ENCODE results near the gene UST. TPM values are rescaled to one million over a fixed set of nuclear protein-coding genes. Genes with fewer than 3 reads are reported as not detected.
"Not testable (repeated sequence)": the region's sequence is repeated elsewhere in the genome, so short reads cannot be mapped to it uniquely, and the experiment has no call there.

The UST gene
- total RNA-seq, 1 donor: 13.0 TPM

GRCh38 chr6:148873868-148874267 is 127.0 kb downstream of the UST start:
- DNase-seq (ENCODE audit: low read depth): no peak
- TF ChIP-seq CTCF (IDR thresholded peaks at IDR 0.05; ENCODE audit: insufficient read depth, low read depth, low read length): no peak
- no peak overlapping the region for H3K4me3 ChIP-seq (ENCODE audit: low read depth, low read length)

GRCh38 chr6:148874698-148875293 is 128.0 kb downstream of the UST start:
- no peak overlapping the region for H3K4me3 ChIP-seq (ENCODE audit: low read depth, low read length)
- DNase-seq (ENCODE audit: low read depth): no peak
- TF ChIP-seq CTCF (IDR thresholded peaks at IDR 0.05; ENCODE audit: insufficient read depth, low read depth, low read length): no peak

DNA sequence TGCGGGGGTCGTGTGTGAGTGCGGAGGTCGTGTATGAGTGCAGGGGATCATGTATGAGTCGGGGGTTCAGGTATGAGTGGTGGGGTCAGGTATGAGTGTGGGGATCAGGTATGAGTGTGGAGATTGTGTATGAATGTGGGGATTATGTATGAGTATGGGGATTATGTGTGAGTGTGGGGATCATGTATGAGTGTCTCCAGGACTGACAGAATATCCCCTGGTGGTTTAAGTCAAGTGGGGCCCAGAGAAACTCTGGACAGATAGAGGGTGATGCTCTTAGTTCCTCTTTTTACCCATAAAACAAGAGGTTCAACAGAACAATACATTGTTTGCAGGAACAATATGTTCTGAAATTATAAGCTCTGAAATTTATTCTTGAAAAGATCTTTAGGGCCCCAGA is 131.9 kb downstream of the UST start:
- DNase-seq (ENCODE audit: low read depth): no peak
- no peak for TF ChIP-seq CTCF (IDR thresholded peaks at IDR 0.05; ENCODE audit: insufficient read depth, low read depth, low read length)
- no peak overlapping the region for H3K4me3 ChIP-seq (ENCODE audit: low read depth, low read length)

- H3K4me3 ChIP-seq (ENCODE audit: low read depth, low read length); DNase-seq (ENCODE audit: low read depth): not testable (repeated sequence)
These were observed 133.9 kb downstream of the UST start for GRCh38 chr6:148880742-148881141.

DNA sequence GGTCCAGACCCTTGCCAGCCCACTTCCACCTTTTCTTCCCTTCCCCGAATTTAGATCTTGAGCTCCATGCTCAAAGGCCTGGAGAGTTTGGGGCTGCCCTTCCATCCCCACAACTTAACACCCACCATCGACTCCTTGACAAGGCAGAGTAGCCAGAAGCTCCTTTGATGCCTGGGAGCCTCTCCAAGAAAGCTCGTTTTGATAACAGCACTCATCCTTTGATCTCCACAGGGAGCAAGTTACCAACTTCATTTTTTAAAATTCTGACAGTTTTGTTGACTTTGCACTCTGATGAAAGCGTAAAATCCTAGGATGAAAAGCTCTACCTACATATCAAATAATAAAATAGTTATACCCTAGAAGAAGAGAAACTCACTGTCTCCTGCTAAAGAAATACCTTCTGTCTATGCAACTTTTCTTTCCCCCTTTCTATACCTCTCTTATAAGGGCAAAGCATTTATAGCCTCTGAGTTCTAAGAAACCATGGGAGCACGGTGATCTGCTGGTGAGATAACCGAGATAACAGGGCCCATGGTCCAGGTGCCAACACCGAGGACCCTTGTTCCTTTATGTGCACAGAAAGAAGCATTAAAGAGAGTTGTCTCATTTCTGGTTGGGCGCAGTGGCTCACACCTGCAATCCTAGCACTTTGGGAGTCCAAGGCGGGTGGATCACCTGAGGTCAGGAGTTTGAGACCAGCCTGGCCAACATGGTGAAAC is 134.9 kb downstream of the UST start:
- no peak for DNase-seq (ENCODE audit: low read depth)
- TF ChIP-seq CTCF (IDR thresholded peaks at IDR 0.05; ENCODE audit: insufficient read depth, low read depth, low read length): no peak
- no peak overlapping the region for H3K4me3 ChIP-seq (ENCODE audit: low read depth, low read length)

DNA sequence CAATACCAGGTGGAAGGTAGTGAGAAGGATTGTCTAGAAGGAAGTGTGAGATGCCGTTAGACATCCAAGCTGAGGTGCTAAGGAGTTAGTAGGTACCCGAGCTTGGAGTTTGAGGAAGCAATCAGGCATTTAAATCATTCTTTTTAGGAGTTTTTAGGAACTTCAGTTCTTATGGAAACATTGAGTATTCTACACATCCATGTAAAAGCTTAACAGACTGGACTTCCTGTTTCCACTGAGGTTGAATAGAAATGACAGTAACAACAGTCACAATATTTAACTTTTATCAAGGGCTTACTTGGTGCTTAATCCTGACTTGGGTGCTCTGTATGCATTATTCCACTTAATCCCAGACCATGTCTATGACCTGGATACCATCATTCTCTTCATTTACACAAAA is 136.4 kb downstream of the UST start:
- TF ChIP-seq CTCF (IDR thresholded peaks at IDR 0.05; ENCODE audit: insufficient read depth, low read depth, low read length): no peak
- H3K4me3 ChIP-seq (ENCODE audit: low read depth, low read length): no peak overlapping the region
- DNase-seq (ENCODE audit: low read depth): no peak

- TF ChIP-seq CTCF (IDR thresholded peaks at IDR 0.05; ENCODE audit: insufficient read depth, low read depth, low read length): no peak
- no peak for DNase-seq (ENCODE audit: low read depth)
- no peak overlapping the region for H3K4me3 ChIP-seq (ENCODE audit: low read depth, low read length)
These were observed 137.6 kb downstream of the UST start for GRCh38 chr6:148884461-148884860.
